Measurements from ENCODE around the gene PTPN2. TPM values are rescaled to one million over a fixed set of nuclear protein-coding genes. Genes with fewer than 3 reads are reported as not detected.

PTPN2 gene
- polyA plus RNA-seq, 2 of the 4 experiments (the other 2 are of a cell fraction): 23.0 to 32.4 TPM

DNA sequence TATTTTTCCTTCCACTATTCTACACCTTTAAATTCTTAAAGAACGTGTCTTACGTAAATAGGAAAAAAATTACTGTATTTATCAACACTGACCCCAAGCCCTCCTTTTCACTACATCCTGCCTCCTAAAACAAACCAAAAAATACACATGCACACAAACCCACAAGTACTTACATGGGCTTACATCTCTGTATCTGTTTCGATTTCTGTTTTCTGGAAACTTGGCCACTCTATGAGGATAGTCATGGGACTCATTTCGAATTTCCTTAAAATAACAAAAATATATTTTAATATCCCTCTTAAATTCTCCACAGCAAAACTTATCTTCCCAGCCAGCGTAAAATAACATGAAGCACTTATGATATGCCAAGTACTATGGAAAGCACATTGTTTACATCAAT is 25.0 kb downstream of the PTPN2 start:
- POLR2A ChIA-PET: no interaction called here
- Histone ChIP-seq H3K4me3 (no peak overlapping the region), H3K27ac (no peak overlapping the region), H3K9me3 (no peaks in the 10 kb centered on the region), H3K4me2 (no peak overlapping the region), H3K4me1 (peaks cover 17% of the 10 kb centered on the region; the same call in 2 of the 3 replicates)
- 93% methylated on average over 5 of the region's 5 CpGs for WGBS (ENCODE audit: missing lambda C conversion rate)
- CTCF ChIA-PET: interaction anchor here (1.1 kb wide), 1 partner anchor 17 kb away, joined by 3 read pairs; no protein-coding TSS in a partner anchor
- DNase-seq (ENCODE audit: low read depth in 1 of 2, low spot score in 1 of 2) (no peak), ATAC-seq (no peak), FAIRE-seq (no peak)
- TF ChIP-seq ESRRA (IDR thresholded peaks at IDR 0.05; ENCODE audit: borderline replicate concordance, low read length): no peak
- TF ChIP-seq, protein P1, sequence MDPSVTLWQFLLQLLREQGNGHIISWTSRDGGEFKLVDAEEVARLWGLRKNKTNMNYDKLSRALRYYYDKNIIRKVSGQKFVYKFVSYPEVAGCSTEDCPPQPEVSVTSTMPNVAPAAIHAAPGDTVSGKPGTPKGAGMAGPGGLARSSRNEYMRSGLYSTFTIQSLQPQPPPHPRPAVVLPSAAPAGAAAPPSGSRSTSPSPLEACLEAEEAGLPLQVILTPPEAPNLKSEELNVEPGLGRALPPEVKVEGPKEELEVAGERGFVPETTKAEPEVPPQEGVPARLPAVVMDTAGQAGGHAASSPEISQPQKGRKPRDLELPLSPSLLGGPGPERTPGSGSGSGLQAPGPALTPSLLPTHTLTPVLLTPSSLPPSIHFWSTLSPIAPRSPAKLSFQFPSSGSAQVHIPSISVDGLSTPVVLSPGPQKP (IDR thresholded peaks at IDR 0.05; ENCODE audit: low read depth, low read length): no peak
- no peak for TF ChIP-seq SREBF2 (IDR thresholded peaks at IDR 0.05)
- no peak for TF ChIP-seq ZFP36 (IDR thresholded peaks at IDR 0.05; ENCODE audit: borderline replicate concordance, partially characterized antibody)
- TF ChIP-seq, protein P2, sequence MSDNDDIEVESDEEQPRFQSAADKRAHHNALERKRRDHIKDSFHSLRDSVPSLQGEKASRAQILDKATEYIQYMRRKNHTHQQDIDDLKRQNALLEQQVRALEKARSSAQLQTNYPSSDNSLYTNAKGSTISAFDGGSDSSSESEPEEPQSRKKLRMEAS (IDR thresholded peaks at IDR 0.05): no peak
- TF ChIP-seq NFE2L2 (conservative IDR thresholded peaks at IDR 0.05; ENCODE audit: low read length): no peak
- no peak for TF ChIP-seq FOSB (CRISPR knock-in tag; IDR thresholded peaks at IDR 0.05)
- no peak for TF ChIP-seq KDM5A (IDR thresholded peaks at IDR 0.05)
- no peak for TF ChIP-seq RFX5 (IDR thresholded peaks at IDR 0.05)
- TF ChIP-seq, protein P3, sequence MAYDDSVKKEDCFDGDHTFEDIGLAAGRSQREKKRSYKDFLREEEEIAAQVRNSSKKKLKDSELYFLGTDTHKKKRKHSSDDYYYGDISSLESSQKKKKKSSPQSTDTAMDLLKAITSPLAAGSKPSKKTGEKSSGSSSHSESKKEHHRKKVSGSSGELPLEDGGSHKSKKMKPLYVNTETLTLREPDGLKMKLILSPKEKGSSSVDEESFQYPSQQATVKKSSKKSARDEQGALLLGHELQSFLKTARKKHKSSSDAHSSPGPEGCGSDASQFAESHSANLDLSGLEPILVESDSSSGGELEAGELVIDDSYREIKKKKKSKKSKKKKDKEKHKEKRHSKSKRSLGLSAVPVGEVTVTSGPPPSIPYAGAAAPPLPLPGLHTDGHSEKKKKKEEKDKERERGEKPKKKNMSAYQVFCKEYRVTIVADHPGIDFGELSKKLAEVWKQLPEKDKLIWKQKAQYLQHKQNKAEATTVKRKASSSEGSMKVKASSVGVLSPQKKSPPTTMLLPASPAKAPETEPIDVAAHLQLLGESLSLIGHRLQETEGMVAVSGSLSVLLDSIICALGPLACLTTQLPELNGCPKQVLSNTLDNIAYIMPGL (CRISPR knock-in tag; IDR thresholded peaks at IDR 0.05; ENCODE audit: borderline replicate concordance): no peak
- TF ChIP-seq HOXB5 (CRISPR knock-in tag; IDR thresholded peaks at IDR 0.05): no peak
- TF ChIP-seq MAFK (IDR thresholded peaks at IDR 0.05; ENCODE audit: partially characterized antibody): no peak
- no peak for TF ChIP-seq BHLHE40 (IDR thresholded peaks at IDR 0.05; ENCODE audit: low read depth, low read length)
- no peak for TF ChIP-seq CHD4 (IDR thresholded peaks at IDR 0.05; ENCODE audit: borderline replicate concordance)
- TF ChIP-seq TFCP2L1 (CRISPR knock-in tag; IDR thresholded peaks at IDR 0.05): no peak
- TF ChIP-seq POLR2AphosphoS2 (conservative IDR thresholded peaks at IDR 0.05; ENCODE audit: low read length): no peak

DNA sequence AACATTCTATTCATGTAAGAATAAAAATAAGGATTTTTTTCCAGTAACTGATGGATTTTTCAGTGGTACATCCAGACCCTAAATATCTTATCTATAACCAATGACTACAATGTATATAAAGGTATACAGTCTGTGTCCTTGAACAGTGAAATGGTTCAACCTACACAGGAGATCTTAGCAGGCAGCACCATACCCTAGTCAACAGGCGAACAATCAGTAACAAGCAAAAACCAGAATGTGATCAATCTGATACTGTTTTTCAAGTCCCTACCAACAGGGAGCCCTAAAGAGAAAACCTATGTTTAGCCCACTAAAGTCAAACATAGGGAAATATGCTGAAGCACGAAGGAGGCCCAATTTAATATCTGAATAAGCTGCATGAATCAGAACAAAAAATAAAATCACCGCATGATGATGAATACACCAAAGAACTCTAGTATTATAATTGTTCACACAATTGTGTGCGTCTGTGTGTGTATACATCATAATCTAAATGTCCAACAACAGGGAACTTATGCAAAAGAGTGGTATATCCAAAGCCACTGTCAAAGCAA is 26.0 kb downstream of the PTPN2 start:
- 89% methylated on average over 4 of the region's 4 CpGs for WGBS (ENCODE audit: missing lambda C conversion rate)
- Histone ChIP-seq H3K4me1 (peaks cover 8% of the 10 kb centered on the region; the same call in 2 of the 3 replicates), H3K9me3 (no peaks in the 10 kb centered on the region), H3K4me2 (no peak overlapping the region), H3K27ac (no peak overlapping the region), H3K4me3 (no peak overlapping the region)
- no peak for FAIRE-seq
- ChIA-PET POLR2A (no interaction called here), CTCF (interaction anchor here (0.5 to 1.1 kb wide), 2 partner anchors 16 to 35 kb away, joined by 3 read pairs; no protein-coding TSS in a partner anchor)
- DNase-seq (ENCODE audit: low read depth in 1 of 2, low spot score in 1 of 2): no peak
- ATAC-seq: no peak
- TF ChIP-seq HOXB13 (CRISPR knock-in tag; IDR thresholded peaks at IDR 0.05; ENCODE audit: low read depth) (no peak), FOSB (CRISPR knock-in tag; IDR thresholded peaks at IDR 0.05) (no peak), ZFP36 (IDR thresholded peaks at IDR 0.05; ENCODE audit: borderline replicate concordance, partially characterized antibody) (no peak), RFX5 (IDR thresholded peaks at IDR 0.05) (no peak), JUN (IDR thresholded peaks at IDR 0.05) (no peak), ZC3H11A (IDR thresholded peaks at IDR 0.05) (no peak), SREBF2 (IDR thresholded peaks at IDR 0.05) (no peak), KDM5A (IDR thresholded peaks at IDR 0.05) (no peak), HOXB5 (CRISPR knock-in tag; IDR thresholded peaks at IDR 0.05) (no peak), NFE2L2 (conservative IDR thresholded peaks at IDR 0.05; ENCODE audit: low read length) (no peak)
- TF ChIP-seq, protein P2 (IDR thresholded peaks at IDR 0.05): no peak
